ENCODE data around the gene ACOX2. TPM values are rescaled to one million over a fixed set of nuclear protein-coding genes. Genes with fewer than 3 reads are reported as not detected.

ACOX2 gene
- total RNA-seq, 1 donor from 2014 or later = 1.6 TPM

DNA sequence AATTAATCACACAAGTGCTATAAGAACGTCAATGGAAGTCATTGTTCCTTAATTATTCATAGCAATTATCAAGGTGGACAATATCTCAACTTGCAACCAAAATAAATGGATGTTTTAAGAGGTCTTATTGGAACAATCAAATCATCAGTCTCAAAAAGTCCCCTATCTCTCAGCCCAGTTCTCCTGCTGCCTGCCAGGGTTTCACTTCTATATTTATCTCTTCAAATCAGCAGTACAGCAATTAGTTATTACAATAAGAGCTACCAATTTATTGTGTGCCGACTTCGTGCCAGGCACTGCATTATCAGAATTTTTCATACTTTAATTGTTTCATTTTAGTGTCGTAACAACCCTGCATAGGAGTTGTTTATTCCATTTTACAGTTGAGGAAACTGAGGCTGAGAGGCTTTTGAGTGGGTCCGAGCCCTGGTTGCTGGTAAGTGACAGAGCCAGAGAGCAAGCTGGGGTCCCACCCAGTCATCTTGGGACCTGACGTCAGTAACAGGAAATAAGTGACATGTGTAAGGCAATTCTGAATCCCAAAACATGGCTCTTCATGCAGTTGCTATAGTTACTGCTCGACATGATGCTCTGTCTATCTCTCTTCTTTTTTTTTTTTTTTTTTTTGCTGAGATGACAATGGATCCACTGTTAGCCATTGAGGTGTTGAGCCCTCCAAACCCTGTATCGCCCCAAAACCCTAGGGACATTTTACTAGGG lies 53.9 kb downstream of the ACOX2 start:
- no peak for DNase-seq (ENCODE audit: low spot score in 2 of 2)
- FAIRE-seq = no peak

DNA sequence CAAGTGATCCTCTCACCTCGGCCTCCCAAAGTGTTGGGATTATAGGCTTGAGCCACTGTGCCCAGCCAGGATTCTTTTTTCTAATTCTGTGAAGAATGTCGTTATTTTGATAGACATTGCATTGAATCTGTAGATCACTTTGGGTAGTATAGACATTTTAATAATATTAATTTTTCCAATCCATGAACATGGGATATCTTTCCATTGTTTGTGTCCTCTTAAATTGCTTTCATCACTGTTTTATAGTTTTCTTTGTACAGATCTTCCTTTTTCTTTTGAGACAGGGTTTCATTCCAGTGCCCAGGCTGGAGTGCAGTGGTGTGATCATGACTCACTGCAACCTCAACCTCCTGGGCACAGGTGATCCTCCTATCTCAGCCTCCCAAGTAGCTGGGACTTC lies 56.7 kb downstream of the ACOX2 start:
- no peak for DNase-seq (ENCODE audit: low spot score in 2 of 2)
- FAIRE-seq = no peak

DNA sequence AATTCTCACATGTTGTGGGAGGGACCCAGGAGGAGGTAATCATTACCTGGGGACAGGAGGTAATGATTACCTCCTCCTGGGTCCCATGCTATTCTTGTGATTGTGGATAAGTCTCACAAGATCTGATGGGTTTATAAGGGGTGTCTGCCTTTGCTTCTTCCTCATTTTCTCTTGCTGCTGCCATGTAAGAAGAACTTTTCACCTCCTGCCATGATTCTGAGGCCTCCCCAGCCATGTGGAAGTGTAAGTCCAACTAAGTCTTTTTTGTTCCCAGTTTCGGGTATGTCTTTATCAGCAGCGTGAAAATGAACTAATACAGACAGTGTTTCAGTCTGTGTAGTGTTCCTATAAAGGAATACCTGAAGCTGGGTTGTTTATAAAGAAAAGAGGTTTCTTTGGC lies 58.2 kb downstream of the ACOX2 start:
- FAIRE-seq (no peak), DNase-seq (ENCODE audit: low spot score in 2 of 2) (no peak)

DNA sequence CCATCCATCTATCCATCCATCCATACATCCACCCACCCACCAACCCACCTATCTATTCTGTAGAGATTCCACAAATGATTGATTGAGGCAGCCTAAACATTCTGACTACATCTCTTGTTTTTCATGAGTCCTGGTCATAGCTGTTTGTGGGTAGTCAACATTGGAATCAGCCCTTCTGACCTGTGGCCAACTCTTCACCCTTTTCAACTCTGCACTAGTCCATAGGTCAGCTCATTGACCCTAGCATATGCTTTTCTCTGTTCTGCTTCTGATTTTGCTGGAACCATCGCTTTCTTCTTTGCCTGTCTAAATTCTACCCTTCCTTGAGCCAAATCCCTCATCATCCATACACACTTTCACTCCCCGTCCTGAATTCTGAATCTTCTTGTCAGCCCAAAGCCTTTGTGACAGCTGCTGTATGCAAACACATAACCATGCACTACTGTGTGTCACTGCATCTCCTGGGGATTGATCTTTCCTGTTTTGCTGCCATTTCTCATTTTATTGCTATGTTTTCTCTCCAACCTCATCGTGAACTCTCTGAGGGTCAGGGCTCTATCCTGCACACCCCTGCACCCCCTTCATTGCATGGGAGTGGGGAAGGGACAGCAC lies 61.9 kb downstream of the ACOX2 start:
- FAIRE-seq = no peak
- DNase-seq (ENCODE audit: low spot score in 2 of 2) = no peak

DNA sequence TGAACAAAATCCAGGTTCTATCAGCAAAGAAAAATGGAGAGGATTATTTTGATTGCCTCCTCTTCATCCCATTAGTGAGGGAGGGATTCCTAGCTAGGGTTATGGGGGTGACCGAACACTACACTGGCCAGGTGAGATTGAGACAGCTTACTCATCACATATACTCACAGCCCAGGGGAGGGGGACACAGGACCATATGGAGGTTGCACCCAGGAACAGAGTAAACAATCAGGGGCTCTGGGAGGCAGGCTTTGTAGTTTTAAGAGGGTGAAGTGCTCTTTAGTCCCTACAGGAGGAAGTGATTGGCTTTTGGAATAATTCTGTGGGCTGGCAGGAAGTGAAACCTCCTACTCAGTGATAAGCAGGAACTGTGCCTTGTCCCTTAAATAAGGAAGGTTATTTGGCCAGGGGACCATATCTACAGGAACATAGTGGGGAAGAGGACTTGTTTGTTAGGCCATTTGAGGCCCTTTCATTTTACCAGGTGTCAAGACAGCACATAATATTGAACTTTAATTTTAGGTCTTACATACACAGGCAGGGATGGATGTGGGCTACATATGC lies 62.6 kb downstream of the ACOX2 start:
- FAIRE-seq (no peak), DNase-seq (ENCODE audit: low spot score in 2 of 2) (no peak)

DNA sequence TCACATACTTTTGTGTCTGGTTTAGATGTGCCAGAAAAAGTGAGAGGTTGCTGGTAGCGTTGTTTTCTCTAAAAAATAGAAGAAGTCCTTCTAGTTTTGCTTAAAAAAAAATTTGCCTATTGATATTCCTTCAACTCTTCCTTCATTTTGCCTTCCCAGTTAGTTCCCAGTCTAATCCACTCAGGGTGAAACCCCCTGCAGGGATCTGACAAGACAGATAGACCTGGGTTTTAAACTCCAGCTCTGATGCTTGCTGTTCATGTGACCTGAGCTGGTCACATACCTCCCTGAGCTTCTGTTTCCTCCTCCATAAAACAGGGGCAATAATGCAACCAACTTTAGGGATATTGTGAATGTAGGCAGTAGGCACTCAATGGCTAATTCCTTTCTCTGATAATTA lies 63.7 kb downstream of the ACOX2 start:
- FAIRE-seq = no peak
- DNase-seq (ENCODE audit: low spot score in 2 of 2) = no peak

DNA sequence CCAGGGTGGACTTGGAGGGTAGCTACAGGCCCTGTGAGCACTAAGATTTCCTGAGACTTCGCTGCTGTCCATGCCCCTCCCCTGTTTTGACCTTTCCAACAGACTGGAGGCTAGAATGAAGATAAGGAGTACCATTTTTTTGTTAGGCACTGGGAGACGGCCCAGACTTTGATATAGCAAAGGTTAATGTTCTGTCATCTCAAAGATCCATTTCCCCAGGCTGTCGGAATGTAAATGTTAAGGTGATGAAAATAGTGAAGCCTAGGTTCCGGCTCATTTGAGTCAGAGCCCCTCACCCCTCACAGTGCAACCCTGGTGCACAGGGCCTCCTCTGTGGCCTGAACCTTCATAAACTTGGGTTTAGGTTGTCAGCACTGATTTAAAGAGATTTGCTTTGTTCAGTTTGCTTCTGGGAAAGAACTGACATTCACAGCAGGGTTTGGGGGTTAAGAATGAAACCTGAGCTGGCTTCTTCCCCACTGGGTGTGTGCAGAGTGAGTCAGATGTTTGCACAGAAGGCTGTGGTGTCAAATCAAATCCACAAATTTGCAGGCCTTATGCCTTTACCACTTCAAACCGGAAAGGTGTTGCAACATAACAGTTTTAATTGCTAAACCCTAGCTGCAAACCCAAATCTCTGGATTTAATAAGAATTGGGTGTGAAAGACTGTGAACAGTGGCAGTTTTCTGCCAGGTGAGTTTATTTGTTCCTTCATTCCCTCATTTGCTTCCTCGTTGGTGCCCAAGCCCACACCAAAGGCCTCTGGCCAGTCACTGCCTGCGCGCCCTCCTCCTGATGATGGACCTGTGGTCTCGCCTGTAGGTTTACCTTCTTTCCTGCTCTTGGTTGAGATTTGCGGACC lies 65.7 kb downstream of the ACOX2 start:
- DNase-seq (ENCODE audit: low spot score in 2 of 2) = no peak
- no peak for FAIRE-seq

DNA sequence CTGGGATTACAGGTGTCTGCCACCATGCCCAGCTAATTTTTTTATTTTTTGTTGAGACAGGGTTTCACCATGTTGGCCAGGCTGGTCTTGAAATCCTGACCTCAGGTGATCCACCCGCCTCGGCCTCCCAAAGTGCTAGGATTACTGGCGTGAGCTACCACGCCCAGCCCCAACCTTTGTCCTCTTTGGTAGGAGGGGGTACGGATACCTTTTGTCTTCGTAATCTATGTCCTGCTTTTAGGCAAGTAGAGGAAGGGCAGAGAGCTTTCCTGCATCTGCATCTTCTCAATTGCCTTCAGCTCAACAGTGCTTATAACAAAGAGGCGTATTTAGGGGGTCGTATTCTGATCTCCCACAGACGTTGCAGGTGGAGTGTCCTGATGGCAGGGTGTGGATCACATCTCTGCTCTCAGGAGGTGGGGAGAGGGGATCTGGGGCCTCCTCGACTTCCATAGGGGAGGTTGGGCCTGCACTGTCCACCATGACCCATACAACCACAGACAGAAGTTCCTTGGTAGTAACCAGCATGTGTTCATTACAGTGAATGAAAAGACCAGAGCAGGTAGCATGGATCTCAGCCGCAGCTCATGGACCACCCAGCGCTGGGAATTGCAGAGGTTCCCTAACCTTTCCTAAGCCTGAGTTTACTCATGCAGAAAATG lies 66.5 kb downstream of the ACOX2 start:
- no peak for DNase-seq (ENCODE audit: low spot score in 2 of 2)

DNA sequence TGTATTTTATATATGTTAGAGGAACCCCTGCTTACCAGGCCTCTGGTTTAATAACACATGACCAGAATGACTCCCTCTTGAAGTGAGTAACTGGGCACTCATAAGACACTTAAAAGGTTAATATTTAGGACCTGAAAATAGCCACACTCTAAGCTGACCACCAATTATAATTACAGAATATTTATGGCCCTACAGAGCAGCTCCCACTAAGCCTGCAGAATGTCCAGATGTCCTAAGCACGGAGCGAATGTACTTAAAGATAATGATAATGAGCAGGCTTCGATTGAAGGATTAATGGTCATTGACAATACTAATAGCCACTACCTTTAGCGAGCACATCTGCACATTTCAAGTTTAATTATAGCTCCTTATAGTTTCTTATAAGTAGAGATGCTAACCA lies 67.9 kb downstream of the ACOX2 start:
- DNase-seq (ENCODE audit: low spot score in 2 of 2) (no peak), FAIRE-seq (no peak)

More for the DNA sequence above, 66.5 kb downstream of the ACOX2 start:
- no peak for FAIRE-seq

DNA sequence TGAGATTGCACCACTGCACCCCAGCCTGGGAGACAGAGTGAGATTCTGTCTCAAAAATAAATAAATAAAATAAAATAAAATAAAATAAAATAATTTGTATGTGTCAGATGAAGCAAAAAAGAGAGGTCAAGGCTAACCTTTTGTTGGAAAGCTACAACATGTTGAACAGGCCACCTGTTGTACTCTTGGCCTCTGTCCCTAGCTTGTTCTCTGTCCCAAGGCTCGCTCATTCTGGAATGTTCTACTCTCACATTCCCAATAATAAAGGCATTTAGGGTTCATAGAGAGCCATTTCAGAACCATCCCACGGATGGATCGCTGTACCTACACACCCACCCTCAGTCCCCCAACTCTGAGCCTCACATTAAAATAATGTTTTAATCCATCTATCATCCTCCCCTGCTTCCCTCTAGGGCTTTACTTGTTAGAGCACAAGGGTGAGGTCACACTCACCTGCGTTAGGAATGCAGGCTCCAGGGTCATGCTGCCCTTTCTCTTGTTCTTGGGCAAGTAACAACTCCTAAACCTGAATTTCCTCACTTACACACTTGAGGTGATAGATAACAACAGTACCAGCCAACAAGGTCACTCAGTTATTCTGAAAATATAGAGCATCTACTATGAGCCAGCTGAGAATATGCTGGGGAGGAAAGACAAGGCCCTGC lies 70.0 kb downstream of the ACOX2 start:
- FAIRE-seq (no peak), DNase-seq (ENCODE audit: low spot score in 2 of 2) (no peak)

DNA sequence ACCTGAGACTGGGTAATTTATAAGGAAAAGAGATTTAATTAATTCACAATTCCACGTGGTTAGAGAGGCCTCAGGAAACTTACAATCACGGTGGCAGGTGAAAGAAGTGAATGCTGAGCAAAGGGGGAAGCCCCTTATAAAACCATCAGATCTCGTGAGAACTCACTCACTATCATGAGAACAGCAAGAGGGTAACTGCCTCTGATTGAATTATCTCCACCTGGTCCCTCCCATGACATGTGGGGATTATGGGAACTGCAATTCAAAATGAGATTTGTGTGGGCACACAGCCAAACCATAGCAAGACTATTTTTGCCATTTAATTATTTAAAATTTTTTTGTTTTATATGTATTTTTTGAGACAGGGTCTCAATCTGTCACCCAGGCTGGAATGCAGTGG lies 72.1 kb downstream of the ACOX2 start:
- no peak for DNase-seq (ENCODE audit: low spot score in 2 of 2)
- no peak for FAIRE-seq

DNA sequence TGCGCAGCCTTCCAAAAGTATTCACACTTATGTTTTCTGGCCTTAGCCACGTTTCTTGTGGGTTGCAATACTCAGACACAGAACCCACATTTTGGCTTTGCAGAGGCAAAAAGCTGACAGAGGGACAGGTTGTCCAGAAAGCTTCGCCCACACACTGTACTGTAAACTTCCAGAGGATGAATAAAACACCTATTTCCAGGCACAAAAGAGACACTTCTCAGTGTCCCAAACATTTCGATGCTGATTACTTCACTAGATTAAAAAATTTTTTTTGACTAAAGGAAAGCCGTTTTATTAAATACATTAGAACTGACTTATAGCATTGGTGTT lies 73.1 kb downstream of the ACOX2 start:
- FAIRE-seq (no peak), DNase-seq (ENCODE audit: low spot score in 2 of 2) (no peak)

DNA sequence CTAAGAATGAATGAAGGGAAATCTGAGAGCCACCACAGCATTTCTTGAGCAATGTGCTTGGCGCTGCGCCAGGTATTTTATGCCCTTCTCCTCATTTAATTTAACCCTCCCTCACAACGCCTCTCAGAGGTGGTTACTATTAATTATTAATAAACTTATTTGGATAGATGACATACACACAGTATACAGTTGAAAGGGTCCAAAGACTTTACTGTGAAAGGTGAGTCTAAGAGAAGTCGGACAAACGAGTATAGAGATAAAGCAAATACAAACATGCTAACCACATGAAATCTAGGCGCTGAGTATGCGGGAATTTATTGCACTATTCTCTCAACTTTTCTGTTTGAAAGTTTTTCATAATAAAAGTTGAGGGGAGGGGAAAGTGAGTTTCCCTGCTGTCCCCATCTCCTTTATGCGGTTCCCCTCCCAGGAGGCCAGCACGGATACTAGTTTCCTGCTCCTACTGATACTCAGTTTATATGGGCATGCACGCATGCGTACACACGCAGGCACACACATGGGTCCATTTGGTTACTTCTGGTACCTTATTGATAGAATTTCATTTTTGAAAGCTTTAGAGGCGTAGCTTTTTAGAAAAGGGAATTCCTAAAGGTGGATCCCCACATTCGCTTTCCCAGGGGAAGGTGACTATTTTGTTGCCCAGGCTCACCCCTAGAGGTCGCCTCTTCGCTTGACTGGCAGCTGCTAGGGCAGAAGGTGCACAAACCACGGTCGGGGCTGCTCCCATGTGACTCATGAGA lies 73.6 kb downstream of the ACOX2 start:
- peak; percentile 58 to 72 for DNase-seq (ENCODE audit: low spot score in 2 of 2)
- FAIRE-seq = no peak

DNA sequence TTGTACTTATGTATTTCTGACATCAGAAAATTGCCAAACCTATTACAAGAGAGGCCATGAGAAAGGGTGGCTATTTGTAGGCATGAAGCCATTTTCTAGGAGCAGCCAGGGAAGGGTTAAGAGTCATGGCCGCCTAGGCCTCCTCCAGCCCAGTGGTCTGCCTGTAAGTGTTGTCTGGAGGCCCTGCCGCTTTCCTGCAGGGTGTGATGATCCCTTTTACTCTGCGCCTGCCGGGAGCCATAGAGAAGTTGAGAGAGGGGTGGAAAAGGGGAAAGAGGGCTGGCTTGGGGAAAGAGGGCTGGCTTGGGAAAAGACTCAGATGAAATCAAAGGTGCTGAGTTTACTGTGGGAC lies 74.2 kb downstream of the ACOX2 start:
- FAIRE-seq (no peak), DNase-seq (ENCODE audit: low spot score in 2 of 2) (no peak)

DNA sequence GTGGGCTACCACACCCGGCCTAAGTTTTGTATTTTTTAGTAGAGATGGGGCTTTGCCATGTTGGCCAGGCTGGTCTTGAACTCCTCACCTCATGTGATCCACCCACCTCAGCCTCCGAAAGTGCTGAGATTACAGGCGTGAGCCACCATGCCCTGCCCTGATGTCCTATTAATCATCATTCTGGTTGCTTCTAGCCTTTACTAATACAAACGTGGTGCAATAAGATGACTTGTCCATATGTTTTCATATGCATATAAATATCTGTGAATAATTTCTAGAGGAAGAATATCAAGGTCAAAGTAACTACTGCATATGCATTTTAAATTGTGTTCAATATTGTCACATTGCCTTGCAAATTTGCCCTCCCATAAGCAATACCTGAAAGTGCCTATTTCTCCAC lies 77.8 kb downstream of the ACOX2 start:
- FAIRE-seq = no peak
- DNase-seq (ENCODE audit: low spot score in 2 of 2) = no peak

Other genes with a start within 250 kb of the ACOX2 start
- 18.8 TPM for gene RPP14, start 230.9 kb downstream of the ACOX2 start, total RNA-seq
- 6.5 TPM for gene HTD2, start 230.7 kb downstream of the ACOX2 start, total RNA-seq
- gene PXK, start 204.3 kb downstream of the ACOX2 start, total RNA-seq = 22.0 TPM
- 56.3 TPM for gene PDHB, start 103.4 kb downstream of the ACOX2 start, total RNA-seq
- 24.5 TPM for gene KCTD6, start 45.1 kb downstream of the ACOX2 start, total RNA-seq
- 15.5 TPM for gene FAM107A, start 40.2 kb upstream of the ACOX2 start, total RNA-seq
- not detected for gene FAM3D, start 129.6 kb upstream of the ACOX2 start, total RNA-seq